T47D (cell line): ENCODE measurements around the gene NDUFB3.
"Not testable (repeated sequence)": the region's sequence is repeated elsewhere in the genome, so short reads cannot be mapped to it uniquely, and the experiment has no call there.

Experiments
- DNase-seq, 2 experiments: peaks; one replicate each; pipeline versions ENCODE4 v3.0.0 to v3.0.0-alpha.2; 2011 to 2012; ENCODE audit warnings: low read depth in 1 of 2, low spot score in 1 of 2
- JUND ChIP-seq: IDR thresholded peaks from 2 replicates; pipeline ENCODE4 v1.6.1; 2012; ENCODE audit warnings: low read depth
- in situ Hi-C: cut with HindIII; loops from 2 replicates; pipeline ENCODE4 v1.10.0; 2016; ENCODE audit warnings: low sequenced_read_pairs, low pct_unique_long_range_greater_than_20kb

NDUFB3 gene

DNA sequence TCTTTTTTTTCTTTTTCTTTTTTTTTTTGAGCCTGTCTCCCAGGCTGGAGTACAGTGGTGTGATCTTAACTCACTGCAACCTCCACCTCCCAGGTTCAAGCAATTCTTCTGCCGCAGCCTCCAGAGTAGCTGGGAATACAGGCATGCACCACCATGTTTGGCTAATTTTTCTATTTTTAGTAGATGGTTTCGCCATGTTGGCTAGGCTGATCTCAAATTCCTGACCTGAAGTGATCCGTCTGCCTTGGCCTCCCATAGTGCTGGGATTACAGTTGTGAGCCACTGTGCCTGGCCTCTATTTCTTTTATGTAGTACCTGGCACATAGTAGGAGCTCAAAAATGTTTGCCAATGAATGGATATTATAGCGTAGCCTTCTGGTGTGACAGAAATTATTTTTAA lies 37.4 kb downstream of the NDUFB3 start:
- no peak for TF ChIP-seq JUND
- DNase-seq = no peak
- in situ Hi-C loops = no loop called here

DNA sequence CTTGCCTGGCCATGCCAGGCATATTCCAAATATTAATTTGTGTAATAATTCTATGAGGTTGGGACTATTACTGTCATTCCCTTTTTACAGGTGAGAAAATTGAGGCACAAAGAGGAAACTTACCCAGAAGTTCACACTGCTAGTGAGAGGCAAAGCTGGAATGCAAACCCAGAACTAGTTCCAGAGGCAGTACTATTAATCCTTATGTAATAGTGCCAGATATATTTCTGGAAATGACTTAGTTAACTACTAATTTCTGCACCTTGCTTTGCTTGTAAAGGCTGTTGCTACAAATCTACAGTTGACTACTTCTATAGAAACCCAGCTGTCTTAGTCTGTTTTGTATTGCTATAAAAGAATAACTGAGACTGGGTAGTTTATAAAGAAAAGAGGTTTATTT lies 38.8 kb downstream of the NDUFB3 start:
- in situ Hi-C loops = no loop called here
- DNase-seq = no peak
- TF ChIP-seq JUND = no peak

DNA sequence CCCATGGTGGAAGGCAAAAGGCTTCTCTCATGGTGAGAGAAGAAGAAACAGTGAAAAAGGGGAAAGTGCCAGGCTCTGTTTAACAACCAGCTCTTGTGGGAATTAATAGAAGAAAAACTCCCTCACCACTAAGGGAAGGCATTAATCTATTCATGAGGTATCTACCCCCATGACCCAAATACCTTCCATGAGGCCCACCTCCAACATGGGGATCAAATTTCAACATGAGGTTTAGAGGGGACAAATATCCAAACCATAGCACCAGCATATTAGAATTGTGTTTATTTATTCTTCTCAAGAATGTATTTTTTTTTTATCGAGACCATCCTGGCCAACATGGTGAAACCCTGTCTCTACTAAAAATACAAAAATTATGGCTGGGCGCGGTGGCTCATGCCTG lies 39.3 kb downstream of the NDUFB3 start:
- no peak for DNase-seq
- TF ChIP-seq JUND = no peak
- in situ Hi-C loops = no loop called here

DNA sequence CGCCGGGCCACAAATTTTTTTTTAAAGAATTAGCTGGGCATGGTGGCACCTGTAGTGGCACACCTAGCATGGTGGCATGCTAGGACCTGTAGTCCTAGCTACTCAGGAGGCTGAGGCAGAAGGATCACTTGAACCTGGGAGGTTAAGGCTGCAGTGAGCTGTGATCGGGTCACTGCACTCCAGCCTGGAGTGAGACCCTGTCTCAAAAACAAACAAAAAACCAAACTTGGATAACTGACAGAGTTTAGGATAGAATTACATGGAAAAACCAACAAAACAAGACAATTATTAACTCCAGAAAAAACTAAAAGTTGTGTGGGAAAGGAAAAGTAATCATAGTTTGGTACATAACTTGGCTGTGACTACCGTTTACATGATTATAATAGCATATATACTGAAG lies 42.5 kb downstream of the NDUFB3 start:
- TF ChIP-seq JUND = no peak
- in situ Hi-C loops = no loop called here
- DNase-seq = no peak

DNA sequence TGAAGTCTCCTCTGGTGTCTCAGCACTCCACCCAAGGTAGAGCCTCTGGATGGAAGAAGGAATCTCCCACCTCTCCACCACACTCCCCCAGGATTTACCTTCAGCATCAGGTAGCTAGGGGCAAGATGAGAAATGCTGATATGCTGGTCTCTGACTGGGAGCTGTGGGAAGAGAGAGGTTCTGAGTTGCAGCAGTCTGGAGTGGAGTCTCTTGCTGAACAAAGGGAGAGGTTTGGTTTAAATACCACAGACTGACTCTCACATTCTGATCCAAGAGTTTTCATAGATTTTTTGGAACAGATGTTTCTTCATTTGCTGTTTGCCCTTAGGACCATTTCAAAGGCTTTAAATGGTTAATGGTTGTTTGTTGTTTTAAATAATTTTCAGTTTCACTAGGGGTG lies 43.0 kb downstream of the NDUFB3 start:
- TF ChIP-seq JUND = no peak
- peak in 1 of 2 experiments; percentile 27 for DNase-seq
- in situ Hi-C loops = no loop called here

DNA sequence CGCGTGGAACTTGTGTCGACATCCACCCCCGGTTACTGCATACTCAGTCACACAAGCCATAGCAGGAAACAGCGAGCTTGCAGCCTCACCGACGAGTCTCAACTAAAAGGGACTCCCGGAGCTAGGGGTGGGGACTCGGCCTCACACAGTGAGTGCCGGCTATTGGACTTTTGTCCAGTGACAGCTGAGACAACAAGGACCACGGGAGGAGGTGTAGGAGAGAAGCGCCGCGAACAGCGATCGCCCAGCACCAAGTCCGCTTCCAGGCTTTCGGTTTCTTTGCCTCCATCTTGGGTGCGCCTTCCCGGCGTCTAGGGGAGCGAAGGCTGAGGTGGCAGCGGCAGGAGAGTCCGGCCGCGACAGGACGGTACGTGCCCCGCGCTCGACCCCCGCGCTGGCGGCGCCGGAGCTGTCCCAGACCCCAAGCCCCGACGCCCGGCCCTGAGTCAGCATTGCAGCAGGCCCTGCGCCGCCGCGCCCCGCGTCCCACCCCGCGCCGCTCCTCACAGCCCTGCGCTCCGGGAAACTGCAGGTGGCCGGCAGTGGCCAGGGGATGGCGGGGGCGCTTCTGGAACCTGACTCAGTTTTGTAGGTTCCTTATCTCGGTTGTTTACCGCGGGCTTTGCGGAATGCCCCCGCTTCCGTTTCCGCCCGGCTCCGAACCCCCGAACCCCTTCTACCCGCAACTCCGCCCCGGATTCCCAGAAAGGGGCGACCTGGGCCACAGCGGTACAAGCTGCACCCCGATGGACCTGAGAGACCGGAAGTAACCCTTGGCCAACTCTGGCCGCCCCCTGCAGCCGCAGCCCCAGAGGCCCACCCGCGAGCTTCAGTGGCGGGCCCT lies 44.5 kb downstream of the NDUFB3 start, which contains the start of gene CFLAR:
TSS of gene CFLAR (plus strand) at position 50 of the 844 bp plus-strand sequence. CDS start 13,702 bp downstream, outside the sequence.
- peak in 1 of 2 experiments; percentile 76 for DNase-seq
- in situ Hi-C loops = no loop called here

DNA sequence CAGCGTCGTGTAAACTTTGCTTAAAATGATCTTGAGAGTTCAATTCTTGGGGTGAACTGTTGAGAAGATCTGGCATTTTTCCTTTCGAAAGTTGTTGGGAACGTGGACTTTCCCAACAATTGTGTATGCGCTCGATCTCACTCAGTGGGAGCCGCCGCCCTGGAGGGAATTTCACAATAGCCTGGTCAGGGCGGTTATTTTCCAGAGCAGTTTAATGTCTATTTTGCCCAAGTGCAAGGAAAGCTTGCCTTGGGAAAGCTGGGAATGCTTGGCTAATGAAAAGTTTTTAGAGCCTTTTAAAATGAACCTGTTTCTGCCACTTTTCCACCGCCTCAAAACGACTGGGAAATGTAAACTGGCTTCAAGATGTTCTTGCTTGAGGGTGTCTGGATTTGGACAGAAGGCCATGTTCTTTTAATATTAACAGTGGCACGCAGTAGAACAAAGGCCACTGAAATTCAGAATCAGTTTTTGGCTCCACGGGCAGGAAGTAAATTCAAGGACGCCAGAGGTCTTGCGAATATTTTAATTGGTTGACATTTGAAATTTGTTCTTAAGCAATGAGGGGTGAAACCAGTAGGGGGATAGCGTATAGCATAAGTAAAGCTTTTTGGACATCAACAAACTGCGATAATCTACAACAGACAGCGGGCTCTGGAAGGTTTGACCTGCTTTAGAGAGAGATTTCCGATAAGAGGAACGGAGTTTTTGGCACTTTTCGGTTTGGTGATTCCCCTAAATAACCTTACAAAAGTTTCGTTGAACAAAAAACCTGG lies 45.3 kb downstream of the NDUFB3 start:
- in situ Hi-C loops = no loop called here
- DNase-seq = peak in 1 of 2 experiments; percentile 69
- no peak for TF ChIP-seq JUND

More for the DNA sequence above, 44.5 kb downstream of the NDUFB3 start, which contains the start of gene CFLAR:
- TF ChIP-seq JUND = no peak

DNA sequence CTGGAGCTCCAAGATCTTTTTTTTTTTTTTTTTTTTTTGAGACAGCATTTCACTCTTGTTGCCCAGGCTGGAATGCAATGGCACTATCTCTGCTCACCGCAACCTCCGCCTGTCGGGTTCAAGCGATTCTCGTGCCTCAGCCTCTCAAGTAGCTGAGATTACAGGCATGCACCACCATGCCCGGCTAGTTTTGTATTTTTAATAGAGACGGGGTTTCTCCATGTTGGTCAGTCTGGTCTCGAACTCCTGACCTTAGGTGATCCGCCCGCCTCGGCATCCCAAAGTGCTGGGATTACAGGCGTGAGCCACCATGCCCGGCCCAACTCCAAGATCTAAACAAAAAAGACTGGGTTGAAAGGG lies 45.9 kb downstream of the NDUFB3 start:
- in situ Hi-C loops, DNase-seq: not testable (repeated sequence)

DNA sequence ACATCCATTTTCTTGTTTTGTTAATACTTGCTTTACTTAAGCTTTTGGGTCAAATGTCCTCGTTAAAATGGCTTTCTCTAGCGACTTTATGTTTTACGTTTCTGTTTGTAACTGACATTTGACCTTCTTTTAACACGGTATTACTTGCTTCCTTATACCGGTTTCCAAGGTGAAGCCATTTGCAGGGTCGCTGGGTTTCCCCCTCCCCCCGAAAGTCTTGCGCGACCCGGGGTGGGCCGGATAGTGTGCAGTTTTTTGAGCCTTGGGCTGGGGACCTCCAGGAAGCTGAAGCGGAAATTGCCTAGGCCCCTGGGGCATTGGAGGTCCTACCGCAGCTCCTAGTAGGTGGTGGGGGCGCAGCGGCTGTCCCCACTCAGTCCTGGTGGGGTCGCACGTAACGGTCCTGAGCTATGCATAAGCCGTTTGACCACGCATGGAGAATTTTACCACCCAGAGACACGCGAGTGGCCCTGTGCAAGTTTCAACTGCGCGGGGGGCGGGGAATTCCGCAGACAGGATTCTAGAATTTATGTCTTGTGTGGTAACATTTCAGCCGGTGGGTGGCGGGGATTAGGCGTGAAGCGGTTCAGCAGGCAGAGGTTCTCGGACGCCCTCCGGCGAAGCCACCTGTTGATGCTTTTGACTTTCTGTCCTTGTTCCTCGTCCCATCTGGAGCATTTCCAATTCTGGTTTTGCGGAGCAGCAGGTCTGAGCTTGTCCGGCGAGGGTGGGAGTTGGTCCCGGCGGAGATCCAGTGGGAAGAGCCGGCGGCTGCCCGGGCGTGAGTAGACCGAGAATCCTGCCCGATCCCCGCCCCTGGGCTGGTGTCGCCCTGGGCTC lies 46.5 kb downstream of the NDUFB3 start:
- in situ Hi-C loops = no loop called here
- DNase-seq = peak in 1 of 2 experiments; percentile 96
- TF ChIP-seq JUND = no peak

DNA sequence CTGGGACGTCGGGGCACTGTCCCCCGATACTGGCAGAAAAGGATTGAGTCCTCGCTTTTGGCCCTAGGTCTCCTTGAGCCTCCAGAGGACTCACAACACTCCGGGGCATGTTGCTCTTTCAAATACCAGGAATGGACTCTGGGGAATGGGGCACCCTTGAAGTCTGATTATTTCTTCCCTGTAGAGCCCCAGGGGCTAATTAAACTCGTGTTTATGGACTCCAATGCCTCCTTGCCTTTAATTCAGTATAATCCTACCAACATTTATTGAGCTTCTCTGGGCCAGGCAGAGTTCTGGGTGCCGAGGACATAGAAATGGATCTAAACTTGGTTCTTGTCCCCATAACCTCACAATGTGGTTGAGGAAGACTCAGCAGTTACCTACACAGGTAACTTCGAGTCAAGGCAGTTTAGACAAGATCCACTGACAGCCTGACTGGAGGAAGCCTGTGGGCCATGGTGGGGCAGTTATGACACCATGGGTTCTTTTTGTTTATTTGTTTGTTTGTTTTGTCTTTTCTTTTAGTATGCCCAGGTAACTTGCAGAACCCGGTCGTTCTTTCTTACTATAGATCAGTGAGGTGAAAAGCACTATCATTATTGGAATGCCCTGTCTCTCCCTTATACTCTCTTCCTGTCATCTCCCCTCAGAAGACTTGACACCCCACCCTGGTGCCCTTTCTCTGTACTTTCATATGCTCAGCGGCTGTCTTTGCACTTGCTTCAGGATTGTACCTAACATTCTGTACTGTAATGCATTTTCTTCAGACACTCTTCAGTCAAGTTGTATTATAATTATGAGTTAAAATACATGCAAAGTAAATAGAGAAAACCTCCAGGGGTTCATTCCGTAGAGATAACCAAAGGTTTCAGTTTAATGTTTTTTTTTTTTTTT lies 47.4 kb downstream of the NDUFB3 start:
- DNase-seq = no peak
- in situ Hi-C loops = no loop called here
- TF ChIP-seq JUND = no peak

DNA sequence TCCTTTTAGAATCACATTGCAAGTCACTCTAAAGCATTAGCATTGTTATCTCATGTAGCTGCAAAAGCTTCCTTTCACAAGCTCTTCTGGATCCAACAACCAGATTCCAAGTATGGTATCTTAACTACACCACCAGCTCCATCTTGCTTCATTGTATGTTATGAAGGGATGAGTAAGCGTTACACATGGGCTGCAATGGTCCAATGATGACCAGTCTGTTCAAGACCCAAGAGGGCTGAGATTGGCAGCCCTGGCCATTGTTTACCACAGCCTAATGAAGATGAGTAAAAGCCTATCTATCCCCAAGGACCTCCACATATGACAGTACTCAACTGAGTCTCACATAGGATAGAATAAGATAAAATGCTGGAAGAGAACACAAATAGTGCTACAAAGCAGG lies 50.5 kb downstream of the NDUFB3 start:
- no peak for TF ChIP-seq JUND
- no peak for DNase-seq
- in situ Hi-C loops = no loop called here
